ENCODE data around the gene TRAK2. TPM values are rescaled to one million over a fixed set of nuclear protein-coding genes. Genes with fewer than 3 reads are reported as not detected.

Gene TRAK2
- total and polyA plus RNA-seq, 4 donors, result 35.9 to 128 (median 102) TPM

- intact Hi-C loops (cut with DNase I), result no loop called here
- peak; percentile 43 for ATAC-seq (ENCODE audit: low FRiP score)
Observed at GRCh38 chr2:201414099-201415023, 36.9 kb downstream of the TRAK2 start.

DNA sequence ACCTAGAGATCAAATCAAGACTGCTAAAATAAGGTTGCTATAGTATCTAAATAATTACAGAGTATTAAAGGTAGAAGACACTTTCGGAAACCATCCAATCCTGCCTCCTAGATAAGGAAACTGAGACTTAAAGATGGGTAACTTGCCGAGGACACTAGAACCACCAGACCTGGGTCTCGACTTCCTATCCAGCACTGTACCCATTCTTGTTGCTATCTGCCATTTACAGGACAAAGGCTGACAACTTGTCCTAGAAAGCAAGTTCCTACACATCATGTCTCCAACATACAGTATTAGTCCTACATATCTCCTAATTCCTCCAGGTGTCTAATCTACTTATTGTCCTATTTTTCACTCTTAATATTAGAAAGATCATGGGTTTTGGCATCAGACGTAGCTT, 37.7 kb downstream of the TRAK2 start:
- no peaks in the 10 kb centered on the region for H3K36me3 ChIP-seq (ENCODE audit: control insufficient read depth in 1 of 2, insufficient read depth in 2 of 2, low read length in 1 of 2)
- peak overlapping the region; percentile 37 to 90 for H3K27ac ChIP-seq (ENCODE audit: low read depth in 1 of 2, low read length in 2 of 2)
- H3K4me1 ChIP-seq (ENCODE audit: control insufficient read depth in 1 of 2, insufficient read depth in 2 of 2, low read length in 2 of 2), result peaks cover 4% of the 10 kb centered on the region in 2 donors
- H3K9me3 ChIP-seq (ENCODE audit: control insufficient read depth, low read length), result no peaks in the 10 kb centered on the region
- H3K4me3 ChIP-seq (ENCODE audit: low read length in 2 of 2), result no peak overlapping the region
- ATAC-seq (ENCODE audit: low FRiP score) (no peak), DNase-seq (no peak)
- H3K27me3 ChIP-seq (ENCODE audit: control insufficient read depth in 1 of 2, insufficient read depth in 2 of 2, low read length in 1 of 2), result no peaks in the 10 kb centered on the region
- 57% methylated on average over 4 of the region's 4 CpGs for WGBS, 2 donors
- intact Hi-C loops (cut with DNase I), result no loop called here

More at GRCh38 chr2:201414099-201415023, 36.9 kb downstream of the TRAK2 start:
- Histone ChIP-seq H3K4me3 (ENCODE audit: low read length in 2 of 2) (no peak overlapping the region), H3K36me3 (ENCODE audit: control insufficient read depth in 1 of 2, insufficient read depth in 2 of 2, low read length in 1 of 2) (no peaks in the 10 kb centered on the region), H3K4me1 (ENCODE audit: control insufficient read depth in 1 of 2, insufficient read depth in 2 of 2, low read length in 2 of 2) (peaks cover 4% of the 10 kb centered on the region in 2 donors), H3K27me3 (ENCODE audit: control insufficient read depth in 1 of 2, insufficient read depth in 2 of 2, low read length in 1 of 2) (no peaks in the 10 kb centered on the region), H3K27ac (ENCODE audit: low read depth in 1 of 2, low read length in 2 of 2) (peak overlapping the region in 1 of 2 donors; percentile 90), H3K9me3 (ENCODE audit: control insufficient read depth, low read length) (no peaks in the 10 kb centered on the region)
- no peak for DNase-seq
- 3% methylated on average over 3 of the region's 3 CpGs for WGBS, 2 donors

DNA sequence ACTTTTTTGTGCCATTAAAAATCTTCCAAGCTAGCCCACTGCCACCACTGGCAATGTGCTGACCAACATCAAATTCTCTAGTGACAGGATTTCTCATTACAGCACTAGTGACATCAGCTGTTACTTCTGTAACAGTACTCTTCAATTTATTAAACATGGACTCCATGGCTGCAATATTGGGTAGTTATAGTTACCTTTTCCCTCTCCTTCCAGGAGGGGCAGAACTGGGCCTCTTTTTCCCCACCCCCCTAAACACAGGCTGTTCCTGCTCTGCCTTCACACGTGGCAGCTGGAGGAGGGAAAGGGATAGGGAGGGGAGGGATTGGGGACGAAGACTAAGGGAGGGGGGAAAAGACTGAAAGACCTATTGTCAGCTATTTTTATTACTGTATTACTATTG, 38.1 kb downstream of the TRAK2 start:
- 14 to 19% methylated on average over 2 of the region's 2 CpGs for WGBS, 2 donors
- Histone ChIP-seq H3K27me3 (ENCODE audit: control insufficient read depth in 1 of 2, insufficient read depth in 2 of 2, low read length in 1 of 2) (no peaks in the 10 kb centered on the region), H3K4me3 (ENCODE audit: low read length in 2 of 2) (no peak overlapping the region), H3K36me3 (ENCODE audit: control insufficient read depth in 1 of 2, insufficient read depth in 2 of 2, low read length in 1 of 2) (no peaks in the 10 kb centered on the region), H3K4me1 (ENCODE audit: control insufficient read depth in 1 of 2, insufficient read depth in 2 of 2, low read length in 2 of 2) (peaks cover 4% of the 10 kb centered on the region in 2 donors), H3K27ac (ENCODE audit: low read depth in 1 of 2, low read length in 2 of 2) (peak overlapping the region in 1 of 2 donors; percentile 90), H3K9me3 (ENCODE audit: control insufficient read depth, low read length) (no peaks in the 10 kb centered on the region)
- ATAC-seq (ENCODE audit: low FRiP score) (no peak), DNase-seq (no peak)
- intact Hi-C loops (cut with DNase I), result no loop called here

DNA sequence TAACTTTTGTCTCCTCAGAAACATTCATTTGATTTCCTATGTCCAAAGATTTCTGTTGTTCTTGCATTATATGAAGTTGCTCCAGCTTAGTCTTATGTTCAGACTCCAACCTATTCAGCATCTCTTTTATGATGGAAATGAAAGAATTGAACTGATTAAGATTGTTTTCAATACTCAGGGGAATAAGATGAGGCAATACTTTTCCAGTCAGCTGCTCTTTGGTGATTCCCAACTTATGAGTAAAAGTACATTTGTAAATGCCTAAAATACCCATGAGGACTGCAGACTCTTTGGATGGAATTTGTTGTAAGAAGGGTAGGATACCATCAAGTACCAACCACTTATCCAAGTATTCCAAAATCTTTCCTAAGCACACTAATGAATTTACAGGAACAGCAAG, 39.8 kb downstream of the TRAK2 start:
- no peaks in the 10 kb centered on the region for H3K36me3 ChIP-seq (ENCODE audit: control insufficient read depth in 1 of 2, insufficient read depth in 2 of 2, low read length in 1 of 2)
- ATAC-seq (ENCODE audit: low FRiP score), result no peak
- H3K4me1 ChIP-seq (ENCODE audit: control insufficient read depth in 1 of 2, insufficient read depth in 2 of 2, low read length in 2 of 2), result peaks cover 4% of the 10 kb centered on the region in 2 donors
- H3K9me3 ChIP-seq (ENCODE audit: control insufficient read depth, low read length), result no peaks in the 10 kb centered on the region
- DNase-seq, result no peak
- H3K4me3 ChIP-seq (ENCODE audit: low read length in 2 of 2), result no peak overlapping the region
- intact Hi-C loops (cut with DNase I), result no loop called here
- no peaks in the 10 kb centered on the region for H3K27me3 ChIP-seq (ENCODE audit: control insufficient read depth in 1 of 2, insufficient read depth in 2 of 2, low read length in 1 of 2)
- peak overlapping the region in 1 of 2 donors; percentile 49 for H3K27ac ChIP-seq (ENCODE audit: low read depth in 1 of 2, low read length in 2 of 2)

DNA sequence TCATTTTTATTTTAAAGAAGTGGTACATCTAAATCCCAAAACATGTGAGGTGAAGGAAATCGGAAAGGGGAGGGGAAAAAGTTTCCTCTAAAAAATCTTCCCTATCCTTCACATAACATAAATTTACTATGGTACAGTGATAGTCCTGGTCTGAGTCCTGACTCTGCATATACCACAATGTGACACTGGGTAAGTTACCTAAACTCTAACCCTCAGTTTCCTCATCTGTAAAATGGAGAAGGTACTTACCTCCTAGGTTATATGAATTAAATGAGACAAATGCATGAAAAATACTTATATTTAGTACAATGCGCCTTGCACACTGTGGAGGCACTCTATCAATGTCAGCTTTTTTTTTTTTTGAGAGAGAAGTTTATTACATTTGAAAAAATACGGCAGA, 42.3 kb downstream of the TRAK2 start:
- DNase-seq, result no peak
- no peaks in the 10 kb centered on the region for H3K27me3 ChIP-seq (ENCODE audit: control insufficient read depth in 1 of 2, insufficient read depth in 2 of 2, low read length in 1 of 2)
- H3K4me3 ChIP-seq (ENCODE audit: low read length in 2 of 2), result no peak overlapping the region
- peaks cover 4 to 6% of the 10 kb centered on the region in 2 donors for H3K4me1 ChIP-seq (ENCODE audit: control insufficient read depth in 1 of 2, insufficient read depth in 2 of 2, low read length in 2 of 2)
- intact Hi-C loops (cut with DNase I), result loop anchor here in 1 of 2 donors (5.0 kb wide), 1 partner anchor 43 kb away; the partner anchor contains the start of genes STRADB and TRAK2
- H3K27ac ChIP-seq (ENCODE audit: low read depth in 1 of 2, low read length in 2 of 2), result no peak overlapping the region
- H3K9me3 ChIP-seq (ENCODE audit: control insufficient read depth, low read length), result no peaks in the 10 kb centered on the region
- WGBS, 2 donors, result 63 to 70% methylated on average over 3 of the region's 3 CpGs
- no peaks in the 10 kb centered on the region for H3K36me3 ChIP-seq (ENCODE audit: control insufficient read depth in 1 of 2, insufficient read depth in 2 of 2, low read length in 1 of 2)
- no peak for ATAC-seq (ENCODE audit: low FRiP score)

DNA sequence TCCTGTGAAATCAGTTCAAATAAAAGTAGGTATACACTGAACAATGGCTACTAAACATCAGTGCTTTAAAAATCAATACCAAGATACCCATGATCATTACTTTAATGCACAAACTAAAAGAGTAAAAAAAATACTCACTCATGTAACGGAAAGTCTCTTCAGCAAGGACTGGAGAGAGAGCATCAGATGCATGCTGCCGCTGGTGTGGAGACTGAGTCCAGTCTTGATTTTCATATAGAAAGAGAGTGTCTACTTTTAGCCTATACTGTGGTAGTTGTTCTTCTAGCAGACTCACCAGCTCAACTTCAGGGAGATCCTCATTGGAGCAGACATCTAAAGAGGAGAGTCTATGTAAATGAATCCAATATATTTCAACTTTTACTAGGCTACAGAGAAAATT, 44.0 kb downstream of the TRAK2 start:
- no peaks in the 10 kb centered on the region for H3K27me3 ChIP-seq (ENCODE audit: control insufficient read depth in 1 of 2, insufficient read depth in 2 of 2, low read length in 1 of 2)
- no peaks in the 10 kb centered on the region for H3K9me3 ChIP-seq (ENCODE audit: control insufficient read depth, low read length)
- ATAC-seq (ENCODE audit: low FRiP score), result no peak
- no peak overlapping the region for H3K4me3 ChIP-seq (ENCODE audit: low read length in 2 of 2)
- 73 to 80% methylated on average over 2 of the region's 2 CpGs for WGBS, 2 donors
- intact Hi-C loops (cut with DNase I), result loop anchor here (2.0 to 5.0 kb wide), 2 partner anchors 44 to 45 kb away; partner anchors contain the start of genes STRADB (in 2 of the 2) and TRAK2 (in 2 of the 2)
- DNase-seq, result no peak
- H3K27ac ChIP-seq (ENCODE audit: low read depth in 1 of 2, low read length in 2 of 2), result peak overlapping the region in 1 of 2 donors; percentile 48
- H3K36me3 ChIP-seq (ENCODE audit: control insufficient read depth in 1 of 2, insufficient read depth in 2 of 2, low read length in 1 of 2), result no peaks in the 10 kb centered on the region
- H3K4me1 ChIP-seq (ENCODE audit: control insufficient read depth in 1 of 2, insufficient read depth in 2 of 2, low read length in 2 of 2), result peaks cover 2 to 6% of the 10 kb centered on the region in 2 donors

- DNase-seq, result no peak
- intact Hi-C loops (cut with DNase I), result loop anchor here (2.0 to 5.0 kb wide), 2 partner anchors 45 to 46 kb away; partner anchors contain the start of genes STRADB (in 2 of the 2) and TRAK2 (in 2 of the 2)
Observed at GRCh38 chr2:201406077-201406662, 45.1 kb downstream of the TRAK2 start.

GRCh38 chr2:201404699-201405280, 46.5 kb downstream of the TRAK2 start:
- Histone ChIP-seq H3K4me3 (ENCODE audit: low read length in 2 of 2) (no peak overlapping the region), H3K9me3 (ENCODE audit: control insufficient read depth, low read length) (no peaks in the 10 kb centered on the region), H3K36me3 (ENCODE audit: control insufficient read depth in 1 of 2, insufficient read depth in 2 of 2, low read length in 1 of 2) (no peaks in the 10 kb centered on the region), H3K4me1 (ENCODE audit: control insufficient read depth in 1 of 2, insufficient read depth in 2 of 2, low read length in 2 of 2) (peaks cover 2 to 6% of the 10 kb centered on the region in 2 donors), H3K27me3 (ENCODE audit: control insufficient read depth in 1 of 2, insufficient read depth in 2 of 2, low read length in 1 of 2) (no peaks in the 10 kb centered on the region), H3K27ac (ENCODE audit: low read depth in 1 of 2, low read length in 2 of 2) (peak overlapping the region in 1 of 2 donors; percentile 17)
- no peak for ATAC-seq (ENCODE audit: low FRiP score)
- no peak for DNase-seq
- WGBS, 2 donors, result 70 to 73% methylated on average over 3 of the region's 3 CpGs
- intact Hi-C loops (cut with DNase I), result loop anchor here in 1 of 2 donors (5.0 kb wide), 1 partner anchor 48 kb away; the partner anchor contains the start of genes STRADB and TRAK2

More at GRCh38 chr2:201406077-201406662, 45.1 kb downstream of the TRAK2 start:
- Histone ChIP-seq H3K4me3 (ENCODE audit: low read length in 2 of 2) (no peak overlapping the region), H3K9me3 (ENCODE audit: control insufficient read depth, low read length) (no peaks in the 10 kb centered on the region), H3K27me3 (ENCODE audit: control insufficient read depth in 1 of 2, insufficient read depth in 2 of 2, low read length in 1 of 2) (no peaks in the 10 kb centered on the region), H3K4me1 (ENCODE audit: control insufficient read depth in 1 of 2, insufficient read depth in 2 of 2, low read length in 2 of 2) (peaks cover 2 to 5% of the 10 kb centered on the region in 2 donors), H3K36me3 (ENCODE audit: control insufficient read depth in 1 of 2, insufficient read depth in 2 of 2, low read length in 1 of 2) (no peaks in the 10 kb centered on the region), H3K27ac (ENCODE audit: low read depth in 1 of 2, low read length in 2 of 2) (no peak overlapping the region)
- peak; percentile 74 for ATAC-seq (ENCODE audit: low FRiP score)
- 3 to 5% methylated on average over 3 of the region's 3 CpGs for WGBS, 2 donors

Measured in aorta (tissue), 5 donors.